Neutrophil (primary cell): ENCODE measurements around the gene MAPT.

ENCODE experiments used
- H3K27ac ChIP-seq: fragments of 200-600 bp; sonication (generic); 2 replicates; pipeline ENCODE4 v1.5.1; 2016; ENCODE audit warnings: mild to moderate bottlenecking, moderate library complexity
- H3K27me3 ChIP-seq: fragments of 200-600 bp; sonication (generic); 2 replicates; pipeline ENCODE4 v1.6.0; 2016; ENCODE audit warnings: mild to moderate bottlenecking
- H3K36me3 ChIP-seq: fragments of 200-600 bp; sonication (generic); 2 replicates; pipeline ENCODE4 v1.5.1; 2017
- H3K4me1 ChIP-seq, 2 experiments: fragments of 200-600 bp in 1 of 2; sonication (generic) in 1 of 2; 1 replicate in 1 of 2; 2 replicates in 1 of 2; pipeline versions ENCODE4 v1.5.1 to v1.6.1; 2013 to 2016; ENCODE audit warnings: low read depth in 1 of 2, low read length in 1 of 2, mild to moderate bottlenecking in 1 of 2, moderate library complexity in 1 of 2; ENCODE audit not compliant: control insufficient read depth in 1 of 2, insufficient read depth in 1 of 2
- H3K4me3 ChIP-seq, 2 experiments: fragments of 200-600 bp in 1 of 2; sonication (generic) in 1 of 2; 1 replicate in 1 of 2; 2 replicates in 1 of 2; pipeline ENCODE4 v1.5.1; 2013 to 2016; ENCODE audit warnings: low read depth in 1 of 2, low read length in 1 of 2, mild to moderate bottlenecking in 1 of 2, moderate library complexity in 1 of 2
- H3K9me3 ChIP-seq: fragments of 200-600 bp; sonication (generic); 2 replicates; pipeline ENCODE4 v1.5.1; 2016
- CTCF ChIP-seq: fragments of 200-600 bp; sonication (generic); IDR thresholded peaks from 2 replicates; pipeline ENCODE4 v1.5.1; 2016; ENCODE audit warnings: antibody characterized with exemption

The MAPT gene

GRCh38 chr17:45949755-45950320 lies 55.5 kb downstream of the MAPT start:
- H3K27me3 ChIP-seq: peaks cover 75% of the 10 kb centered on the region
- H3K4me1 ChIP-seq: no peaks in the 10 kb centered on the region
- H3K4me3 ChIP-seq: no peak overlapping the region
- no peaks in the 10 kb centered on the region for H3K9me3 ChIP-seq
- H3K36me3 ChIP-seq: no peaks in the 10 kb centered on the region
- no peak for TF ChIP-seq CTCF
- no peak overlapping the region for H3K27ac ChIP-seq

GRCh38 chr17:45950888-45951287 lies 56.5 kb downstream of the MAPT start:
- Histone ChIP-seq H3K4me1 (no peaks in the 10 kb centered on the region), H3K27ac (no peak overlapping the region), H3K9me3 (no peaks in the 10 kb centered on the region), H3K36me3 (no peaks in the 10 kb centered on the region), H3K4me3 (no peak overlapping the region), H3K27me3 (peaks cover 67% of the 10 kb centered on the region)
- no peak for TF ChIP-seq CTCF

GRCh38 chr17:45951403-45951802 lies 57.0 kb downstream of the MAPT start:
- no peaks in the 10 kb centered on the region for H3K4me1 ChIP-seq
- peaks cover 63% of the 10 kb centered on the region for H3K27me3 ChIP-seq
- no peaks in the 10 kb centered on the region for H3K36me3 ChIP-seq
- TF ChIP-seq CTCF: no peak
- H3K9me3 ChIP-seq: no peaks in the 10 kb centered on the region
- no peak overlapping the region for H3K27ac ChIP-seq
- no peak overlapping the region for H3K4me3 ChIP-seq

GRCh38 chr17:45951941-45952340 lies 57.6 kb downstream of the MAPT start:
- no peaks in the 10 kb centered on the region for H3K9me3 ChIP-seq

GRCh38 chr17:45952814-45953320 lies 58.5 kb downstream of the MAPT start:
- Histone ChIP-seq H3K4me1 (no peaks in the 10 kb centered on the region), H3K9me3 (no peaks in the 10 kb centered on the region), H3K36me3 (no peaks in the 10 kb centered on the region), H3K27me3 (peaks cover 52% of the 10 kb centered on the region), H3K4me3 (no peak overlapping the region), H3K27ac (no peak overlapping the region)
- TF ChIP-seq CTCF: no peak

More at GRCh38 chr17:45951941-45952340, 57.6 kb downstream of the MAPT start:
- Histone ChIP-seq H3K27me3 (peaks cover 60% of the 10 kb centered on the region), H3K4me3 (no peak overlapping the region), H3K4me1 (no peaks in the 10 kb centered on the region), H3K36me3 (no peaks in the 10 kb centered on the region), H3K27ac (no peak overlapping the region)
- TF ChIP-seq CTCF: no peak
